Pancreas (tissue), 10 donors: ENCODE data around the gene MYO9B. TPM values are rescaled to one million over a fixed set of nuclear protein-coding genes. Genes with fewer than 3 reads are reported as not detected.

Experiments
- ATAC-seq, 4 donors: fragments of 200-7000 bp; cut with Tn5 transposase; one replicate each; pipeline versions ENCODE4 v1.8.0 to v1.9.1; 2020; ENCODE audit warnings: mild to moderate bottlenecking in 4 of 4, moderate library complexity in 4 of 4
- DNase-seq, 6 donors: peaks; one replicate each; pipeline ENCODE4 v3.0.0-alpha.2; 2020
- FAIRE-seq: peaks from 2 replicates; lab custom pipeline; 2012; peaks lifted over from hg19 to GRCh38; lab: Jason Lieb, UNC
- H3K27ac ChIP-seq, 4 donors: fragments of 200-600 bp; sonication (generic); 1 replicate in 3 of 4; 2 replicates in 1 of 4; pipeline versions ENCODE4 v1.5.0 to v1.8.0; 2020
- H3K27me3 ChIP-seq, 4 donors: fragments of 200-600 bp; one replicate each; pipeline ENCODE4 v1.8.0; 2021
- H3K36me3 ChIP-seq, 3 donors: fragments of 200-600 bp; sonication (generic) in 1 of 3; one replicate each; pipeline versions ENCODE4 v1.5.0 to v1.8.0; 2020 to 2021
- H3K4me1 ChIP-seq, 3 donors: fragments of 200-600 bp; one replicate each; pipeline ENCODE4 v1.8.0; 2021
- H3K4me3 ChIP-seq, 4 donors: fragments of 200-600 bp; sonication (generic) in 2 of 4; one replicate each; pipeline versions ENCODE4 v1.5.0 to v1.8.0; 2020 to 2021
- H3K9me3 ChIP-seq, 4 donors: fragments of 200-600 bp; one replicate each; pipeline ENCODE4 v1.8.0; 2021
- WGBS, 2 donors: extraction: QIAGEN DNeasy Blood & Tissue Kit; methylation state at CpG; one replicate each; pipeline ENCODE4 v1.1.7; 2013; 5-methylcytosine and 5-hydroxymethylcytosine counted together
- intact Hi-C, 3 donors: fragments of 100-400 bp; cut with DNase I; formaldehyde crosslinking; loops; one replicate each; pipeline versions ENCODE4 v1.11.1 to v1.14.2; 2022
- polyA plus RNA-seq, 2 donors: library from polyadenylated mRNA; stranded (reverse); fragments of 200-250 nt; gene quantifications; one replicate each; pipeline ENCODE4 v1.2.3, GENCODE V29; 2013
- total RNA-seq, 6 donors: library from RNA; stranded (reverse); fragmentation: NEBNext Ultra II Directional in 4 of 6; extraction: Animal tissue kit (Norgen Biotek cat#: 25700) in 4 of 6; gene quantifications; one replicate each; pipeline versions ENCODE4 v1.2.1 to v1.2.4, GENCODE V29; 2021 to 2023
- TF ChIP-seq, protein P1 (sequence below), 4 donors: fragments of 200-600 bp; sonication (generic) in 3 of 4; IDR thresholded peaks; one replicate each; pipeline versions ENCODE4 v1.5.0 to v1.8.0; 2021; ENCODE audit warnings: antibody characterized with exemption in 4 of 4
- donor health status: healthy with polysubstance abuse.
- donor health status: DM: no; HTN: no; CAD: no; lungs with moderate emphysema.
- donor health status: DM: no; HTN: no; CAD: no.
- donor health status: control.
- donor health status: control.
- donor health status: Bipolar disorder and iron deficiency.
- donor health status: DM: yes; HTN: yes; CAD: no.
- donor health status: DM: no; HTN: no; CAD: no.
- donor health status: DM: no; HTN: no; CAD: no.
- donor health status: DM: yes; HTN: yes; CAD: no.

The MYO9B gene
- total and polyA plus RNA-seq, 8 donors, result 16.6 to 53.4 (median 23.4) TPM

DNA sequence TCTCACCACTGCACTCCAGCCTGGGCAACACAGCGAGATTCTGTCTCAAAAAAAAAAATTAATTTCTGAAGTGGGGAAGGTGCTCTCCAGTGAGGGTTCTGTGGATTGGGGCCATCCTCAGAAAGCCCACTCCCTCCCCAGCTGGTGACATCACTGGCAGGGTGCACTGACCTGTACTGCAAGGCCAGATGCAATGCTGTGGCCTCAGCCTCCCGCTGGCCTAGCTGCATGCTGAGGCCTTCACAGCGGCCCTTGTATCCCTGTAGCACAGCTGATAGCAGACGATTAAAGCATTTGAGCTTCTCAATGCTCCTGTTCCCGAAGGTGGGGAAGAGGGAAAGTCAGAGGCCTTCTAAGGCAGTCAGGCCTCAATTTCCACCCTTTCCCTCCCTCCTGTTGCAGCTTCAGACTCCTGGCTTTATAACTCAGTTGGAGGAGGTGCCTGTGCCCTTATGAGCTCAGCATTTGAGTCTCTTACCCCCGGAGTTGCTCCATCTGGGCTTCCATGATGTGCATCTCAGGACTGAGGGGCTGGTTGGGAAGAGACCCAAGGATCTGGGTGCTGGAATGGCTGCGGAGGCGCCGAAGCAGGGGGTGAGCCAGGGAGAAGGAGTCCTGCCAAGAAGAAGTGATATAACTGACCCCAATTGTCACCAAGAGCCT is 183.7 kb downstream of the MYO9B start:
- no peak for FAIRE-seq
- intact Hi-C loops, result no loop called here
- Histone ChIP-seq H3K9me3 (no peaks in the 10 kb centered on the region), H3K36me3 (no peaks in the 10 kb centered on the region), H3K4me3 (peak overlapping the region in 1 of 4 donors; percentile 6), H3K4me1 (peaks cover 4 to 22% (median 9%) of the 10 kb centered on the region in 3 donors), H3K27ac (peak overlapping the region; percentile 54 to 66 (median 58)), H3K27me3 (no peaks in the 10 kb centered on the region)
- DNase-seq, result peak in 1 of 6 donors; percentile 51
- WGBS, 2 donors, result 49 to 72% methylated on average over 9 of the region's 9 CpGs
- TF ChIP-seq, protein P1, sequence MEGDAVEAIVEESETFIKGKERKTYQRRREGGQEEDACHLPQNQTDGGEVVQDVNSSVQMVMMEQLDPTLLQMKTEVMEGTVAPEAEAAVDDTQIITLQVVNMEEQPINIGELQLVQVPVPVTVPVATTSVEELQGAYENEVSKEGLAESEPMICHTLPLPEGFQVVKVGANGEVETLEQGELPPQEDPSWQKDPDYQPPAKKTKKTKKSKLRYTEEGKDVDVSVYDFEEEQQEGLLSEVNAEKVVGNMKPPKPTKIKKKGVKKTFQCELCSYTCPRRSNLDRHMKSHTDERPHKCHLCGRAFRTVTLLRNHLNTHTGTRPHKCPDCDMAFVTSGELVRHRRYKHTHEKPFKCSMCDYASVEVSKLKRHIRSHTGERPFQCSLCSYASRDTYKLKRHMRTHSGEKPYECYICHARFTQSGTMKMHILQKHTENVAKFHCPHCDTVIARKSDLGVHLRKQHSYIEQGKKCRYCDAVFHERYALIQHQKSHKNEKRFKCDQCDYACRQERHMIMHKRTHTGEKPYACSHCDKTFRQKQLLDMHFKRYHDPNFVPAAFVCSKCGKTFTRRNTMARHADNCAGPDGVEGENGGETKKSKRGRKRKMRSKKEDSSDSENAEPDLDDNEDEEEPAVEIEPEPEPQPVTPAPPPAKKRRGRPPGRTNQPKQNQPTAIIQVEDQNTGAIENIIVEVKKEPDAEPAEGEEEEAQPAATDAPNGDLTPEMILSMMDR (IDR thresholded peaks at IDR 0.05), result no peak
- ATAC-seq, result no peak

DNA sequence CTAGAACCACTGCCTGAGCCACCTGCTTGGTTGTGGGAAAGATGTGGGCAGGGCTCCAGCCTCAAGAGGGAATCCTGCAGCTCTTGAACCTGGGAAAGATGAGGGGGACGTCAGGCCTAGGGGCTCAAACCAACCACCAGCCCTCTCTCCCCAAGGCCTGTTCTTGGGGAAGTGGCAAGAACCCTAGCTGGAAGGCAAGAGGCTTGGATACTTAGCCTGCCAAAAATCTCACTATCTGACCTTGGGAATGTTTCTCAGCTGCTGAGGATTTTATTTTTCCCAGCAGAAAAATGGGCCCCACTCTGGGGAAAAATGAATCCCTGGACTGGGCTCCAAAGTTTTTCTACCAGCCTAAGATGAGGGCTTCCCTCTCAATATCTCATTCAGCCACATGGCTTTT is 184.4 kb downstream of the MYO9B start:
- TF ChIP-seq, protein P1 (IDR thresholded peaks at IDR 0.05), result no peak
- peak overlapping the region in 1 of 4 donors; percentile 6 for H3K4me3 ChIP-seq
- H3K36me3 ChIP-seq, result no peaks in the 10 kb centered on the region
- H3K4me1 ChIP-seq, result peaks cover 4 to 22% (median 9%) of the 10 kb centered on the region in 3 donors
- no peaks in the 10 kb centered on the region for H3K27me3 ChIP-seq
- DNase-seq (peak in 3 of 6 donors; percentile 46 to 67 (median 63)), ATAC-seq (peak; percentile 68 to 76 (median 70)), FAIRE-seq (no peak)
- H3K27ac ChIP-seq, result peak overlapping the region; percentile 54 to 66 (median 58)
- 26 to 28% methylated on average over 1 of the region's 1 CpG for WGBS, 2 donors
- intact Hi-C loops, result no loop called here
- H3K9me3 ChIP-seq, result no peaks in the 10 kb centered on the region

DNA sequence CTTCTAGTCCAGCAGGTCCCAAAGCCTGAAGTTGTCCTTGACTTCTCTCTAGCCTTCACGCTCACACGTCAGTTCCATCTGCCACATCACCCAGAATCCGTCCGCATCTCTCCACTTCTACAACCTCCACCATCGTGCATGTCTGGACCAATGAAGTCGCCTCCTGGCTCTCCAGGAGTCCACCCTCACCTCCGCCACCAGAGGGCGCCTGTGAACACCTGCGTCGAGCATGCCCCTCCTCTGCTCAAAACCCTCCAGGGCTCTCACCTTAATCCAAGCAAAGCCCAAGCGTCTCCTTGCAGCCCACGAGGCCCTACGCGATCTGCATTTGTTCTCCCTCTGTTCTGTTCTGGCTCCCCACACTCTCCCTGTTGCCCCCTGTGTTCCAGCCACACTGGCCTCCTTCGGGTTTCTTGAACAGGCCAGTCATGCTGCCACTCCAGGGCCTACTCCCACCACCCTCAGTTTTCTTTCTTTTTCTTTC is 185.3 kb downstream of the MYO9B start:
- H3K27ac ChIP-seq, result peak overlapping the region in 3 of 4 donors; percentile 51 to 66 (median 54)
- intact Hi-C loops, result no loop called here
- TF ChIP-seq, protein P1 (IDR thresholded peaks at IDR 0.05), result peak; percentile 83 to 93 (median 87)
- no peak overlapping the region for H3K4me3 ChIP-seq
- no peaks in the 10 kb centered on the region for H3K9me3 ChIP-seq
- H3K27me3 ChIP-seq, result no peaks in the 10 kb centered on the region
- H3K36me3 ChIP-seq, result no peaks in the 10 kb centered on the region
- H3K4me1 ChIP-seq, result peaks cover 4 to 19% (median 9%) of the 10 kb centered on the region in 3 donors
- no peak for FAIRE-seq
- peak; percentile 82 to 95 (median 91) for DNase-seq
- WGBS, 2 donors, result 9 to 10% methylated on average over 15 of the region's 15 CpGs
- ATAC-seq, result peak; percentile 92 to 95 (median 93)

DNA sequence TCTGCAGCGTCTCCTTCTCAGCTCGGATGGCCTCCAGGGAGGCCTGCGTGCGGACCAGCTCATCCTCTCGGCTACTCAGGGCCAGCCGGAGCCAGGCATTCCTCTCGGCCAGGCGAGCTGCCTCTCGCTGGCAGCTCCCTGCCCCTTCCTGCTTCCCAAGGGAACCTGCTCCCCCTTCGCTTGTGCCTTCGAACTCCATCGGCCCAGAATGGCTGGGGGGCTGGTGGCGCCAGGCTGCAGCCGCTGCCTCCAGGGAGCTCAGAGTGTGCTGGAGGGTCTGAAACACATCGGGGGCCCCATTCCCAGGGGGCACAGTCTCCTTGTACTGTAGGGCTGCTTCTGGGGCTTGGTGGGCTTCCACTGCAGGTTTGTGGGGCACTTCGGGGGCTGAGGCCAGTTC is 187.0 kb downstream of the MYO9B start:
- TF ChIP-seq, protein P1 (IDR thresholded peaks at IDR 0.05), result no peak
- DNase-seq (peak in 1 of 6 donors; percentile 54), ATAC-seq (no peak), FAIRE-seq (no peak)
- Histone ChIP-seq H3K36me3 (no peaks in the 10 kb centered on the region), H3K27me3 (no peaks in the 10 kb centered on the region), H3K4me1 (peaks cover 4 to 19% (median 9%) of the 10 kb centered on the region in 3 donors), H3K9me3 (no peaks in the 10 kb centered on the region), H3K27ac (no peak overlapping the region), H3K4me3 (no peak overlapping the region)
- WGBS, 2 donors, result 81 to 90% methylated on average over 16 of the region's 16 CpGs
- intact Hi-C loops, result no loop called here

Other genes with a start within 250 kb of the MYO9B start
- gene SIN3B, start 246.4 kb upstream of the MYO9B start, total RNA-seq, result 10 to 100 TPM; 13.6 to 27.6 (median 17.9) TPM
- gene SIN3B, start 246.4 kb upstream of the MYO9B start, polyA plus RNA-seq, result 10 to 100 TPM; 43.3 to 51.8 TPM
- 1 to 10 TPM in 5 of 6 donors, under 1 TPM in 1; 0.24 to 4.4 (median 1.2) TPM for gene F2RL3, start 186.8 kb upstream of the MYO9B start, total RNA-seq
- gene F2RL3, start 186.8 kb upstream of the MYO9B start, polyA plus RNA-seq, result 1 to 10 TPM; 2.4 to 9.0 TPM
- gene CPAMD8, start 49.0 kb upstream of the MYO9B start, total RNA-seq, result 1 to 10 TPM in 3 of 6 donors, under 1 TPM in 3; 0.60 to 4.2 (median 0.99) TPM
- gene CPAMD8, start 49.0 kb upstream of the MYO9B start, polyA plus RNA-seq, result 1 to 10 TPM; 3.0 to 5.2 TPM
- gene HAUS8, start 325 bp upstream of the MYO9B start, total RNA-seq, result 1 to 10 TPM; 2.0 to 5.6 (median 2.1) TPM
- gene HAUS8, start 325 bp upstream of the MYO9B start, polyA plus RNA-seq, result 10 to 100 TPM in 1 of 2 donors, 1 to 10 TPM in 1; 6.5 to 12.0 TPM
- 10 to 100 TPM; 12.8 to 22.4 (median 16.4) TPM for gene USE1, start 139.6 kb downstream of the MYO9B start, total RNA-seq
- 10 to 100 TPM; 43.3 to 46.6 TPM for gene USE1, start 139.6 kb downstream of the MYO9B start, polyA plus RNA-seq
- gene OCEL1, start 150.4 kb downstream of the MYO9B start, total RNA-seq, result 10 to 100 TPM; 13.4 to 19.6 (median 16.9) TPM
- 10 to 100 TPM; 20.9 to 28.4 TPM for gene OCEL1, start 150.4 kb downstream of the MYO9B start, polyA plus RNA-seq
- gene NR2F6, start 170.1 kb downstream of the MYO9B start, total RNA-seq, result 10 to 100 TPM; 32.5 to 51.2 (median 39.7) TPM
- gene NR2F6, start 170.1 kb downstream of the MYO9B start, polyA plus RNA-seq, result 10 to 100 TPM; 21.3 to 23.5 TPM
- 1 to 10 TPM; 1.2 to 2.9 (median 1.8) TPM for gene USHBP1, start 189.0 kb downstream of the MYO9B start, total RNA-seq
- gene USHBP1, start 189.0 kb downstream of the MYO9B start, polyA plus RNA-seq, result 10 to 100 TPM in 1 of 2 donors, 1 to 10 TPM in 1; 9.3 to 11.1 TPM
- 10 to 100 TPM; 25.5 to 46.8 (median 31.8) TPM for gene BABAM1, start 191.7 kb downstream of the MYO9B start, total RNA-seq
- 10 to 100 TPM; 64.1 to 71.1 TPM for gene BABAM1, start 191.7 kb downstream of the MYO9B start, polyA plus RNA-seq
- gene ANKLE1, start 206.1 kb downstream of the MYO9B start, total RNA-seq, result under 1 TPM in 5 of 6 donors, not detected in 1; 0.04 to 0.59 (median 0.12) TPM
- under 1 TPM; 0.23 to 0.35 TPM for gene ANKLE1, start 206.1 kb downstream of the MYO9B start, polyA plus RNA-seq
- 1 to 10 TPM; 5.2 to 8.6 (median 6.0) TPM for gene ABHD8, start 227.6 kb downstream of the MYO9B start, total RNA-seq
- 1 to 10 TPM; 8.5 TPM for gene ABHD8, start 227.6 kb downstream of the MYO9B start, polyA plus RNA-seq
- gene MRPL34, start 230.1 kb downstream of the MYO9B start, total RNA-seq, result 10 to 100 TPM; 32.4 to 41.9 (median 37.1) TPM
- gene MRPL34, start 230.1 kb downstream of the MYO9B start, polyA plus RNA-seq, result 10 to 100 TPM; 42.9 to 78.1 TPM
- 10 to 100 TPM in 3 of 6 donors, 1 to 10 TPM in 3; 6.1 to 12.4 (median 9.3) TPM for gene DDA1, start 233.8 kb downstream of the MYO9B start, total RNA-seq
- gene DDA1, start 233.8 kb downstream of the MYO9B start, polyA plus RNA-seq, result 10 to 100 TPM; 21.4 to 25.4 TPM